ENCODE results near the gene ARID1B. TPM values are rescaled to one million over a fixed set of nuclear protein-coding genes. Genes with fewer than 3 reads are reported as not detected.

ARID1B gene
- total RNA-seq, 1 experiment from 2014 or later, result 60.3 TPM

DNA sequence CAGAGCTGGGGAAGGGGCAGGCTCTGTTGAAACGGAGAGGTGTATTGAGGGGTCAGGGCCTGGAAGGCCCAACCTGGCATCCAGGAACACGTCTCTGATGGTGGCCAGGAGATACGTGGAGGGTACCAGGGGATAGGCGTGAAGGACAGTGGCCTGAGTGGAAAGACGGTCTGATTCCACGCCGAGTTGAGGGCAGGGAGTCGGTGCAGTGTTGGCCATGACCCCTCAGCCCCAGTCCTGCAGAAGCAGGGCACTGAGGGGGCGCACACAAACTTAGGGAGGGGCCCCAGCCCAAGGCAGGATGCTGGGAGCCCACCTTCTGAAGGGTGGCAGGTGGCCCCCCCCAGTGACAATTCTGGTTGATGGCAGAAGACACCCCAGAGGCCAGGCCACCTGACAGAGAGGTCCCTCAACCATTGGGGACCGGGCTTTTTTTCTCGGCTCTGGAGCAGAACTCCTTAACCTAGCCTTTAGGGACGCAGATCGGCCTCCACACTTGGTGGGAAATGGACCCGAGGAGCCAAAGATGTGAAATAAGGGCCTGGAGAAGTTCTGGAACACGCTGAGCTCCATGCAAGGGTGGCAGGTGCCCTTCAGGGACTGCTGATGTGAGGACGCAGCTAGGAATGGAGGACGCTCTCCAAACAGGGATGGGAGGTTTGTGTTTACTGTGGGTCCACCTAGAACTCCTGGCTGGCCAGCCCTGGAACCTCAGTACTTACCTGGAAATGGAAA is 455.1 kb downstream of the ARID1B start (continued):
- TF ChIP-seq, protein P1, sequence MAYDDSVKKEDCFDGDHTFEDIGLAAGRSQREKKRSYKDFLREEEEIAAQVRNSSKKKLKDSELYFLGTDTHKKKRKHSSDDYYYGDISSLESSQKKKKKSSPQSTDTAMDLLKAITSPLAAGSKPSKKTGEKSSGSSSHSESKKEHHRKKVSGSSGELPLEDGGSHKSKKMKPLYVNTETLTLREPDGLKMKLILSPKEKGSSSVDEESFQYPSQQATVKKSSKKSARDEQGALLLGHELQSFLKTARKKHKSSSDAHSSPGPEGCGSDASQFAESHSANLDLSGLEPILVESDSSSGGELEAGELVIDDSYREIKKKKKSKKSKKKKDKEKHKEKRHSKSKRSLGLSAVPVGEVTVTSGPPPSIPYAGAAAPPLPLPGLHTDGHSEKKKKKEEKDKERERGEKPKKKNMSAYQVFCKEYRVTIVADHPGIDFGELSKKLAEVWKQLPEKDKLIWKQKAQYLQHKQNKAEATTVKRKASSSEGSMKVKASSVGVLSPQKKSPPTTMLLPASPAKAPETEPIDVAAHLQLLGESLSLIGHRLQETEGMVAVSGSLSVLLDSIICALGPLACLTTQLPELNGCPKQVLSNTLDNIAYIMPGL (CRISPR knock-in tag; IDR thresholded peaks at IDR 0.05), result no peak
- TF ChIP-seq ZNF425 (CRISPR knock-in tag; conservative IDR thresholded peaks at IDR 0.05) (no peak), SOX15 (CRISPR knock-in tag; IDR thresholded peaks at IDR 0.05) (no peak), HMGA2 (CRISPR knock-in tag; IDR thresholded peaks at IDR 0.05) (no peak), JAZF1 (CRISPR knock-in tag; IDR thresholded peaks at IDR 0.05) (no peak)
- TF ChIP-seq, protein P2, sequence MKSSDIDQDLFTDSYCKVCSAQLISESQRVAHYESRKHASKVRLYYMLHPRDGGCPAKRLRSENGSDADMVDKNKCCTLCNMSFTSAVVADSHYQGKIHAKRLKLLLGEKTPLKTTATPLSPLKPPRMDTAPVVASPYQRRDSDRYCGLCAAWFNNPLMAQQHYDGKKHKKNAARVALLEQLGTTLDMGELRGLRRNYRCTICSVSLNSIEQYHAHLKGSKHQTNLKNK (CRISPR knock-in tag; IDR thresholded peaks at IDR 0.05), result no peak

GRCh38 chr6:157233156-157233555 is 456.0 kb downstream of the ARID1B start:
- POLR2A ChIA-PET, result no interaction called here
- ATAC-seq, result no peak
- Mint-ChIP-seq H3K36me3 (no peaks in the 10 kb centered on the region), H3K4me3 (no peak overlapping the region), H3K4me1 (peaks cover 28% of the 10 kb centered on the region), H3K27me3 (ENCODE audit: low read depth) (peaks cover 47% of the 10 kb centered on the region), H3K27ac (no peak overlapping the region), H3K9me3 (peaks cover 2% of the 10 kb centered on the region; the same call in 1 of the 2 replicates)
- TF ChIP-seq ZNF416 (CRISPR knock-in tag; IDR thresholded peaks at IDR 0.05), result no peak
- TF ChIP-seq SMAD3 (CRISPR knock-in tag; IDR thresholded peaks at IDR 0.05; ENCODE audit: borderline replicate concordance), result no peak
- TF ChIP-seq, protein P3, sequence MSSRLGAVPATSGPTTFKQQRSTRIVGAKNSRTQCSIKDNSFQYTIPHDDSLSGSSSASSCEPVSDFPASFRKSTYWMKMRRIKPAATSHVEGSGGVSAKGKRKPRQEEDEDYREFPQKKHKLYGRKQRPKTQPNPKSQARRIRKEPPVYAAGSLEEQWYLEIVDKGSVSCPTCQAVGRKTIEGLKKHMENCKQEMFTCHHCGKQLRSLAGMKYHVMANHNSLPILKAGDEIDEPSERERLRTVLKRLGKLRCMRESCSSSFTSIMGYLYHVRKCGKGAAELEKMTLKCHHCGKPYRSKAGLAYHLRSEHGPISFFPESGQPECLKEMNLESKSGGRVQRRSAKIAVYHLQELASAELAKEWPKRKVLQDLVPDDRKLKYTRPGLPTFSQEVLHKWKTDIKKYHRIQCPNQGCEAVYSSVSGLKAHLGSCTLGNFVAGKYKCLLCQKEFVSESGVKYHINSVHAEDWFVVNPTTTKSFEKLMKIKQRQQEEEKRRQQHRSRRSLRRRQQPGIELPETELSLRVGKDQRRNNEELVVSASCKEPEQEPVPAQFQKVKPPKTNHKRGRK (CRISPR knock-in tag; IDR thresholded peaks at IDR 0.05; ENCODE audit: borderline replicate concordance), result no peak
- TF ChIP-seq NFATC4 (CRISPR knock-in tag; IDR thresholded peaks at IDR 0.05), result no peak
- no peak for TF ChIP-seq SOX15 (CRISPR knock-in tag; IDR thresholded peaks at IDR 0.05)
- TF ChIP-seq, protein P4, sequence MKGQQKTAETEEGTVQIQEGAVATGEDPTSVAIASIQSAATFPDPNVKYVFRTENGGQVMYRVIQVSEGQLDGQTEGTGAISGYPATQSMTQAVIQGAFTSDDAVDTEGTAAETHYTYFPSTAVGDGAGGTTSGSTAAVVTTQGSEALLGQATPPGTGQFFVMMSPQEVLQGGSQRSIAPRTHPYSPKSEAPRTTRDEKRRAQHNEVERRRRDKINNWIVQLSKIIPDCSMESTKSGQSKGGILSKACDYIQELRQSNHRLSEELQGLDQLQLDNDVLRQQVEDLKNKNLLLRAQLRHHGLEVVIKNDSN (CRISPR knock-in tag; IDR thresholded peaks at IDR 0.05), result no peak
- no peak for DNase-seq (ENCODE audit: low spot score)
- CTCF ChIA-PET, result no interaction called here

DNA sequence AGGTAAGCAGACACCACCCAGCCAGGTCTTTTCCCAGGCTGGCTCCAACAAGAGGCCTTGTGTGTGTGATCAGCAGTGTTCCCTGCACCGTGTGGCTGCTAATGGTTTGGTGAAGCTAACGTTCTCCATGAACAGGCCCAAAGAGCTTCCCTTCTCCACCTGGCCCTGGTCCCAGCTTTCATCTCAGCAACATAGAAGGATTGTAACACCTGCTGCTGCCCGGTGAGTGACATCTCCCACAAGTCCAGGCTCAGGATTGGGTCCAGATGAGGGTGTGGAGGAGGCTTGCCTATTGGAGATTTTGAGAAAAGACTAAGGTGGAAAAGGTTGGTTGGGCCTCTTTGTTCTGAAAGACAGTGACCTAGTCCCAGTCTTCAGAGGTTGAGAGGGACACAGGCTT is 456.5 kb downstream of the ARID1B start:
- H3K36me3 Mint-ChIP-seq, result no peaks in the 10 kb centered on the region
- H3K9me3 Mint-ChIP-seq, result peaks cover 5% of the 10 kb centered on the region; the same call in 1 of the 2 replicates
- DNase-seq (ENCODE audit: low spot score) (no peak), ATAC-seq (no peak)
- H3K4me3 Mint-ChIP-seq, result no peak overlapping the region
- peaks cover 28% of the 10 kb centered on the region for H3K4me1 Mint-ChIP-seq
- ChIA-PET CTCF (no interaction called here), POLR2A (no interaction called here)
- no peak overlapping the region for H3K27ac Mint-ChIP-seq
- H3K27me3 Mint-ChIP-seq (ENCODE audit: low read depth), result peaks cover 47% of the 10 kb centered on the region
- TF ChIP-seq HMGA2 (CRISPR knock-in tag; IDR thresholded peaks at IDR 0.05), result no peak
- TF ChIP-seq, protein P5, sequence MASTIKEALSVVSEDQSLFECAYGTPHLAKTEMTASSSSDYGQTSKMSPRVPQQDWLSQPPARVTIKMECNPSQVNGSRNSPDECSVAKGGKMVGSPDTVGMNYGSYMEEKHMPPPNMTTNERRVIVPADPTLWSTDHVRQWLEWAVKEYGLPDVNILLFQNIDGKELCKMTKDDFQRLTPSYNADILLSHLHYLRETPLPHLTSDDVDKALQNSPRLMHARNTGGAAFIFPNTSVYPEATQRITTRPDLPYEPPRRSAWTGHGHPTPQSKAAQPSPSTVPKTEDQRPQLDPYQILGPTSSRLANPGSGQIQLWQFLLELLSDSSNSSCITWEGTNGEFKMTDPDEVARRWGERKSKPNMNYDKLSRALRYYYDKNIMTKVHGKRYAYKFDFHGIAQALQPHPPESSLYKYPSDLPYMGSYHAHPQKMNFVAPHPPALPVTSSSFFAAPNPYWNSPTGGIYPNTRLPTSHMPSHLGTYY (CRISPR knock-in tag; IDR thresholded peaks at IDR 0.05), result no peak
- no peak for TF ChIP-seq MYBL2 (CRISPR knock-in tag; IDR thresholded peaks at IDR 0.05)
- no peak for TF ChIP-seq E2F5 (CRISPR knock-in tag; IDR thresholded peaks at IDR 0.05)
- no peak for TF ChIP-seq ZNF219 (CRISPR knock-in tag; IDR thresholded peaks at IDR 0.05; ENCODE audit: borderline replicate concordance)
- no peak for TF ChIP-seq PREB (CRISPR knock-in tag; IDR thresholded peaks at IDR 0.05; ENCODE audit: borderline replicate concordance)
- TF ChIP-seq, protein P6, sequence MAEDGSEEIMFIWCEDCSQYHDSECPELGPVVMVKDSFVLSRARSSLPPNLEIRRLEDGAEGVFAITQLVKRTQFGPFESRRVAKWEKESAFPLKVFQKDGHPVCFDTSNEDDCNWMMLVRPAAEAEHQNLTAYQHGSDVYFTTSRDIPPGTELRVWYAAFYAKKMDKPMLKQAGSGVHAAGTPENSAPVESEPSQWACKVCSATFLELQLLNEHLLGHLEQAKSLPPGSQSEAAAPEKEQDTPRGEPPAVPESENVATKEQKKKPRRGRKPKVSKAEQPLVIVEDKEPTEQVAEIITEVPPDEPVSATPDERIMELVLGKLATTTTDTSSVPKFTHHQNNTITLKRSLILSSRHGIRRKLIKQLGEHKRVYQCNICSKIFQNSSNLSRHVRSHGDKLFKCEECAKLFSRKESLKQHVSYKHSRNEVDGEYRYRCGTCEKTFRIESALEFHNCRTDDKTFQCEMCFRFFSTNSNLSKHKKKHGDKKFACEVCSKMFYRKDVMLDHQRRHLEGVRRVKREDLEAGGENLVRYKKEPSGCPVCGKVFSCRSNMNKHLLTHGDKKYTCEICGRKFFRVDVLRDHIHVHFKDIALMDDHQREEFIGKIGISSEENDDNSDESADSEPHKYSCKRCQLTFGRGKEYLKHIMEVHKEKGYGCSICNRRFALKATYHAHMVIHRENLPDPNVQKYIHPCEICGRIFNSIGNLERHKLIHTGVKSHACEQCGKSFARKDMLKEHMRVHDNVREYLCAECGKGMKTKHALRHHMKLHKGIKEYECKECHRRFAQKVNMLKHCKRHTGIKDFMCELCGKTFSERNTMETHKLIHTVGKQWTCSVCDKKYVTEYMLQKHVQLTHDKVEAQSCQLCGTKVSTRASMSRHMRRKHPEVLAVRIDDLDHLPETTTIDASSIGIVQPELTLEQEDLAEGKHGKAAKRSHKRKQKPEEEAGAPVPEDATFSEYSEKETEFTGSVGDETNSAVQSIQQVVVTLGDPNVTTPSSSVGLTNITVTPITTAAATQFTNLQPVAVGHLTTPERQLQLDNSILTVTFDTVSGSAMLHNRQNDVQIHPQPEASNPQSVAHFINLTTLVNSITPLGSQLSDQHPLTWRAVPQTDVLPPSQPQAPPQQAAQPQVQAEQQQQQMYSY (CRISPR knock-in tag; IDR thresholded peaks at IDR 0.05), result no peak
